ENCODE results near the gene GIT2.
A peak's percentile ranks its signal among the peaks of the same experiment; 100 is the strongest.

Gene GIT2

GRCh38 chr12:110004598-110004997 lies 8.4 kb upstream of the GIT2 start:
- no peaks in the 10 kb centered on the region for H3K9me3 ChIP-seq (ENCODE audit: control insufficient read depth in 1 of 2, low read length in 2 of 2)
- no peak overlapping the region for H3K27ac ChIP-seq (ENCODE audit: low read length)
- no peak overlapping the region for H3K4me3 ChIP-seq (ENCODE audit: low read depth in 1 of 2, low read length in 2 of 2)
- no peaks in the 10 kb centered on the region for H3K27me3 ChIP-seq (ENCODE audit: low read depth, low read length)
- peaks cover 0 to 4% of the 10 kb centered on the region in 2 donors for H3K36me3 ChIP-seq (ENCODE audit: control insufficient read depth in 1 of 2, insufficient read depth in 2 of 2, low read length in 2 of 2)
- peaks cover 0 to 9% of the 10 kb centered on the region in 2 donors for H3K4me1 ChIP-seq (ENCODE audit: control insufficient read depth in 1 of 2, insufficient read depth in 2 of 2, low read length in 2 of 2)

GRCh38 chr12:110002676-110003515 lies 6.7 kb upstream of the GIT2 start:
- H3K4me1 ChIP-seq (ENCODE audit: control insufficient read depth in 1 of 2, insufficient read depth in 2 of 2, low read length in 2 of 2): peaks cover 0 to 9% of the 10 kb centered on the region in 2 donors
- H3K36me3 ChIP-seq (ENCODE audit: control insufficient read depth in 1 of 2, insufficient read depth in 2 of 2, low read length in 2 of 2): peaks cover 0 to 4% of the 10 kb centered on the region in 2 donors
- H3K9me3 ChIP-seq (ENCODE audit: control insufficient read depth in 1 of 2, low read length in 2 of 2): no peaks in the 10 kb centered on the region
- H3K27ac ChIP-seq (ENCODE audit: low read length): no peak overlapping the region
- no peaks in the 10 kb centered on the region for H3K27me3 ChIP-seq (ENCODE audit: low read depth, low read length)
- no peak overlapping the region for H3K4me3 ChIP-seq (ENCODE audit: low read depth in 1 of 2, low read length in 2 of 2)

GRCh38 chr12:110001596-110001995 lies 5.4 kb upstream of the GIT2 start:
- no peaks in the 10 kb centered on the region for H3K9me3 ChIP-seq (ENCODE audit: control insufficient read depth in 1 of 2, low read length in 2 of 2)
- H3K36me3 ChIP-seq (ENCODE audit: control insufficient read depth in 1 of 2, insufficient read depth in 2 of 2, low read length in 2 of 2): peaks cover 0 to 4% of the 10 kb centered on the region in 2 donors
- no peaks in the 10 kb centered on the region for H3K27me3 ChIP-seq (ENCODE audit: low read depth, low read length)
- H3K4me3 ChIP-seq (ENCODE audit: low read depth in 1 of 2, low read length in 2 of 2): no peak overlapping the region
- H3K4me1 ChIP-seq (ENCODE audit: control insufficient read depth in 1 of 2, insufficient read depth in 2 of 2, low read length in 2 of 2): peaks cover 0 to 12% of the 10 kb centered on the region in 2 donors
- no peak overlapping the region for H3K27ac ChIP-seq (ENCODE audit: low read length)

GRCh38 chr12:109999983-110000505 lies 3.9 kb upstream of the GIT2 start:
- peak overlapping the region; percentile 75 for H3K27ac ChIP-seq (ENCODE audit: low read length)
- no peaks in the 10 kb centered on the region for H3K9me3 ChIP-seq (ENCODE audit: control insufficient read depth in 1 of 2, low read length in 2 of 2)

GRCh38 chr12:109999649-109999971 lies 3.4 kb upstream of the GIT2 start:
- Histone ChIP-seq H3K36me3 (ENCODE audit: control insufficient read depth in 1 of 2, insufficient read depth in 2 of 2, low read length in 2 of 2) (peaks cover 0 to 4% of the 10 kb centered on the region in 2 donors), H3K4me1 (ENCODE audit: control insufficient read depth in 1 of 2, insufficient read depth in 2 of 2, low read length in 2 of 2) (peaks cover 3 to 19% of the 10 kb centered on the region in 2 donors), H3K27ac (ENCODE audit: low read length) (peak overlapping the region; percentile 75), H3K27me3 (ENCODE audit: low read depth, low read length) (no peaks in the 10 kb centered on the region), H3K4me3 (ENCODE audit: low read depth in 1 of 2, low read length in 2 of 2) (peak overlapping the region; percentile 86 to 92), H3K9me3 (ENCODE audit: control insufficient read depth in 1 of 2, low read length in 2 of 2) (no peaks in the 10 kb centered on the region)

More at GRCh38 chr12:109999983-110000505, 3.9 kb upstream of the GIT2 start:
- no peaks in the 10 kb centered on the region for H3K27me3 ChIP-seq (ENCODE audit: low read depth, low read length)
- peaks cover 0 to 4% of the 10 kb centered on the region in 2 donors for H3K36me3 ChIP-seq (ENCODE audit: control insufficient read depth in 1 of 2, insufficient read depth in 2 of 2, low read length in 2 of 2)
- peaks cover 0 to 15% of the 10 kb centered on the region in 2 donors for H3K4me1 ChIP-seq (ENCODE audit: control insufficient read depth in 1 of 2, insufficient read depth in 2 of 2, low read length in 2 of 2)
- H3K4me3 ChIP-seq (ENCODE audit: low read depth in 1 of 2, low read length in 2 of 2): peak overlapping the region; percentile 86 to 92

- H3K27me3 ChIP-seq (ENCODE audit: low read depth, low read length): no peaks in the 10 kb centered on the region
- H3K36me3 ChIP-seq (ENCODE audit: control insufficient read depth in 1 of 2, insufficient read depth in 2 of 2, low read length in 2 of 2): peaks cover 0 to 4% of the 10 kb centered on the region in 2 donors
- H3K9me3 ChIP-seq (ENCODE audit: control insufficient read depth in 1 of 2, low read length in 2 of 2): no peaks in the 10 kb centered on the region
- H3K27ac ChIP-seq (ENCODE audit: low read length): peak within 1 kb of the TSS; percentile 86
- H3K4me1 ChIP-seq (ENCODE audit: control insufficient read depth in 1 of 2, insufficient read depth in 2 of 2, low read length in 2 of 2): peaks cover 3 to 25% of the 10 kb centered on the region in 2 donors
- H3K4me3 ChIP-seq (ENCODE audit: low read depth in 1 of 2, low read length in 2 of 2): peak within 1 kb of the TSS; percentile 86 to 92
Observed at GRCh38 chr12:109998904-109999648, 2.9 kb upstream of the GIT2 start, which contains the start of gene ANKRD13A. TSS of gene ANKRD13A (plus strand) at chr12:109999430. CDS start at chr12:109999689, 259 bp downstream.

- Histone ChIP-seq H3K4me1 (ENCODE audit: control insufficient read depth in 1 of 2, insufficient read depth in 2 of 2, low read length in 2 of 2) (peaks cover 3 to 28% of the 10 kb centered on the region in 2 donors), H3K27me3 (ENCODE audit: low read depth, low read length) (no peaks in the 10 kb centered on the region), H3K9me3 (ENCODE audit: control insufficient read depth in 1 of 2, low read length in 2 of 2) (no peaks in the 10 kb centered on the region), H3K4me3 (ENCODE audit: low read depth in 1 of 2, low read length in 2 of 2) (peak overlapping the region; percentile 86 to 92), H3K27ac (ENCODE audit: low read length) (no peak overlapping the region), H3K36me3 (ENCODE audit: control insufficient read depth in 1 of 2, insufficient read depth in 2 of 2, low read length in 2 of 2) (peaks cover 0 to 1% of the 10 kb centered on the region in 2 donors)
Observed at GRCh38 chr12:109998241-109998903, 2.2 kb upstream of the GIT2 start.

GRCh38 chr12:109997393-109997792 lies 1.2 kb upstream of the GIT2 start:
- H3K4me1 ChIP-seq (ENCODE audit: control insufficient read depth in 1 of 2, insufficient read depth in 2 of 2, low read length in 2 of 2): peaks cover 3 to 28% of the 10 kb centered on the region in 2 donors

GRCh38 chr12:109996483-109996853 lies 300 bp upstream of the GIT2 start:
- Histone ChIP-seq H3K27ac (ENCODE audit: low read length) (peak overlapping the region; percentile 34), H3K9me3 (ENCODE audit: control insufficient read depth in 1 of 2, low read length in 2 of 2) (no peaks in the 10 kb centered on the region), H3K27me3 (ENCODE audit: low read depth, low read length) (no peaks in the 10 kb centered on the region), H3K36me3 (ENCODE audit: control insufficient read depth in 1 of 2, insufficient read depth in 2 of 2, low read length in 2 of 2) (peaks cover 0 to 2% of the 10 kb centered on the region in 2 donors), H3K4me1 (ENCODE audit: control insufficient read depth in 1 of 2, insufficient read depth in 2 of 2, low read length in 2 of 2) (peaks cover 3 to 28% of the 10 kb centered on the region in 2 donors), H3K4me3 (ENCODE audit: low read depth in 1 of 2, low read length in 2 of 2) (peak overlapping the region; percentile 68 to 98)

More at GRCh38 chr12:109997393-109997792, 1.2 kb upstream of the GIT2 start:
- H3K27ac ChIP-seq (ENCODE audit: low read length): no peak overlapping the region
- no peaks in the 10 kb centered on the region for H3K27me3 ChIP-seq (ENCODE audit: low read depth, low read length)
- H3K4me3 ChIP-seq (ENCODE audit: low read depth in 1 of 2, low read length in 2 of 2): no peak overlapping the region
- H3K9me3 ChIP-seq (ENCODE audit: control insufficient read depth in 1 of 2, low read length in 2 of 2): no peaks in the 10 kb centered on the region
- no peaks in the 10 kb centered on the region for H3K36me3 ChIP-seq (ENCODE audit: control insufficient read depth in 1 of 2, insufficient read depth in 2 of 2, low read length in 2 of 2)

- H3K27ac ChIP-seq (ENCODE audit: low read length): peak overlapping the region; percentile 34
Observed at GRCh38 chr12:109995361-109995685, 845 bp downstream of the GIT2 start.

More at GRCh38 chr12:109995361-109995685, 845 bp downstream of the GIT2 start:
- H3K9me3 ChIP-seq (ENCODE audit: control insufficient read depth in 1 of 2, low read length in 2 of 2): no peaks in the 10 kb centered on the region
- peak overlapping the region; percentile 68 to 98 for H3K4me3 ChIP-seq (ENCODE audit: low read depth in 1 of 2, low read length in 2 of 2)
- no peaks in the 10 kb centered on the region for H3K27me3 ChIP-seq (ENCODE audit: low read depth, low read length)
- H3K4me1 ChIP-seq (ENCODE audit: control insufficient read depth in 1 of 2, insufficient read depth in 2 of 2, low read length in 2 of 2): peaks cover 3 to 27% of the 10 kb centered on the region in 2 donors
- H3K36me3 ChIP-seq (ENCODE audit: control insufficient read depth in 1 of 2, insufficient read depth in 2 of 2, low read length in 2 of 2): peaks cover 0 to 6% of the 10 kb centered on the region in 2 donors

All from muscle layer of duodenum (tissue), 2 donors.